Cardiac muscle cell (in vitro differentiated cells and primary cell): Measurements from ENCODE around the gene EFCAB11. TPM values are rescaled to one million over a fixed set of nuclear protein-coding genes. Genes with fewer than 3 reads are reported as not detected.

Experiments
- DNase-seq, 2 donors: peaks; one replicate each; pipeline versions ENCODE4 v3.0.0 to v3.0.0-alpha.2; 2010 to 2017; ENCODE audit warnings: low read depth in 1 of 2, low spot score in 1 of 2
- H3K27ac ChIP-seq: fragments of 200-600 bp; sonication (generic); 2 replicates; pipeline ENCODE4 v1.5.1; 2016
- H3K27me3 ChIP-seq: fragments of 200-600 bp; sonication (generic); 2 replicates; pipeline ENCODE4 v1.6.0; 2016; ENCODE audit warnings: control low read depth
- H3K36me3 ChIP-seq: fragments of 200-600 bp; sonication (generic); 2 replicates; pipeline ENCODE4 v1.5.1; 2016; ENCODE audit warnings: control low read depth
- H3K4me1 ChIP-seq: fragments of 200-600 bp; sonication (generic); 2 replicates; pipeline ENCODE4 v1.8.1; 2017; ENCODE audit warnings: low read depth, mild to moderate bottlenecking, mixed run types
- H3K4me3 ChIP-seq: fragments of 200-600 bp; sonication (generic); 2 replicates; pipeline ENCODE4 v1.5.1; 2016; ENCODE audit warnings: mild to moderate bottlenecking
- H3K9me3 ChIP-seq: fragments of 200-600 bp; sonication (generic); 2 replicates; pipeline ENCODE4 v1.5.1; 2017; ENCODE audit warnings: low read depth, mild to moderate bottlenecking, control low read depth
- polyA plus RNA-seq: library from polyadenylated mRNA; unstranded; fragments of >200 nt; fragmentation: Nextera tagmentation; extraction: Ambion mirVana; gene quantifications from 2 replicates; pipeline ENCODE4 v1.2.1, GENCODE V29; 2016
- total RNA-seq: library from RNA; depleted of rRNA; stranded (reverse); fragments of >200 nt; gene quantifications from 2 replicates; pipeline ENCODE4 v1.2.3, GENCODE V29; 2016
- TF ChIP-seq, protein P1 (sequence below): IDR thresholded peaks from 2 replicates; pipeline ENCODE4 v1.5.1; 2012; ENCODE audit warnings: low read depth, mild to moderate bottlenecking, low read length

EFCAB11 gene
- total and polyA plus RNA-seq, 2 experiments from 2014 or later, result 12.3 to 20.3 TPM

DNA sequence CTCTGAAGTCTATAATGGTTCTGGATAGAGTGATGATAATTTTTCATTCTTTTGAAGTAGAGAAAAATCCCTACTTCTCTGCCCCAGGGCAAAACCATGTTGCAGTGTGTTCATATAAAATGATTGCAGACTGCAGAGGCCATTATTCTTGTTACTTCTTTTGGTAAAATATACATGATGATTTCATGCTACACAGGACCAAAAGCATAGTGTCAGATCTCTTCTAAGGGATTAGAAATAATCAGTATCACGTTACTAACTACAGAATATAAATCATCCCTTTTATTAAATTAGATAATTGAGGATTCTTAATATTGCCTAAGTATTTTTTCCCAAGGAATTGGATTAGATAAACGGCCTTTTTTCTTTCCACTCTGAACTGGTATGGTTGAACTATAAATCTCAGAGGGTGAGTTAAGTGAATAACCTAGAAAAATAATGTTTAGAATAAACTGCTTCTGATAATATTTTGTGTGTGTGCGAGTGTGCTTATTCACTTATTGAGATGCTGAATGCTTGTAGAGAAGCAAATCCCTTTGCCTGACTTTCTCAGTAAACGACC is 156.2 kb downstream of the EFCAB11 start:
- H3K27ac ChIP-seq, result no peak overlapping the region
- H3K4me1 ChIP-seq, result no peaks in the 10 kb centered on the region
- H3K36me3 ChIP-seq, result no peaks in the 10 kb centered on the region
- H3K27me3 ChIP-seq, result no peaks in the 10 kb centered on the region
- no peaks in the 10 kb centered on the region for H3K9me3 ChIP-seq
- no peak for DNase-seq
- TF ChIP-seq, protein P1, sequence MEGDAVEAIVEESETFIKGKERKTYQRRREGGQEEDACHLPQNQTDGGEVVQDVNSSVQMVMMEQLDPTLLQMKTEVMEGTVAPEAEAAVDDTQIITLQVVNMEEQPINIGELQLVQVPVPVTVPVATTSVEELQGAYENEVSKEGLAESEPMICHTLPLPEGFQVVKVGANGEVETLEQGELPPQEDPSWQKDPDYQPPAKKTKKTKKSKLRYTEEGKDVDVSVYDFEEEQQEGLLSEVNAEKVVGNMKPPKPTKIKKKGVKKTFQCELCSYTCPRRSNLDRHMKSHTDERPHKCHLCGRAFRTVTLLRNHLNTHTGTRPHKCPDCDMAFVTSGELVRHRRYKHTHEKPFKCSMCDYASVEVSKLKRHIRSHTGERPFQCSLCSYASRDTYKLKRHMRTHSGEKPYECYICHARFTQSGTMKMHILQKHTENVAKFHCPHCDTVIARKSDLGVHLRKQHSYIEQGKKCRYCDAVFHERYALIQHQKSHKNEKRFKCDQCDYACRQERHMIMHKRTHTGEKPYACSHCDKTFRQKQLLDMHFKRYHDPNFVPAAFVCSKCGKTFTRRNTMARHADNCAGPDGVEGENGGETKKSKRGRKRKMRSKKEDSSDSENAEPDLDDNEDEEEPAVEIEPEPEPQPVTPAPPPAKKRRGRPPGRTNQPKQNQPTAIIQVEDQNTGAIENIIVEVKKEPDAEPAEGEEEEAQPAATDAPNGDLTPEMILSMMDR, result no peak
- no peak overlapping the region for H3K4me3 ChIP-seq

GRCh38 chr14:89797148-89797547 is 157.4 kb downstream of the EFCAB11 start:
- no peak for DNase-seq

GRCh38 chr14:89794096-89794495 is 160.4 kb downstream of the EFCAB11 start:
- Histone ChIP-seq H3K27me3 (no peaks in the 10 kb centered on the region), H3K27ac (no peak overlapping the region), H3K36me3 (no peaks in the 10 kb centered on the region), H3K4me1 (no peaks in the 10 kb centered on the region), H3K9me3 (no peaks in the 10 kb centered on the region), H3K4me3 (no peak overlapping the region)
- TF ChIP-seq, protein P1, result no peak
- peak in 1 of 2 donors; percentile 46 for DNase-seq

More at GRCh38 chr14:89797148-89797547, 157.4 kb downstream of the EFCAB11 start:
- Histone ChIP-seq H3K4me1 (no peaks in the 10 kb centered on the region), H3K36me3 (no peaks in the 10 kb centered on the region), H3K4me3 (no peak overlapping the region), H3K27me3 (no peaks in the 10 kb centered on the region), H3K9me3 (no peaks in the 10 kb centered on the region), H3K27ac (no peak overlapping the region)
- TF ChIP-seq, protein P1, result no peak

GRCh38 chr14:89793367-89793716 is 161.2 kb downstream of the EFCAB11 start:
- Histone ChIP-seq H3K27ac (no peak overlapping the region), H3K4me3 (no peak overlapping the region), H3K27me3 (no peaks in the 10 kb centered on the region), H3K9me3 (no peaks in the 10 kb centered on the region), H3K4me1 (no peaks in the 10 kb centered on the region), H3K36me3 (no peaks in the 10 kb centered on the region)
- TF ChIP-seq, protein P1, result no peak
- no peak for DNase-seq

- no peaks in the 10 kb centered on the region for H3K36me3 ChIP-seq
- TF ChIP-seq, protein P1, result no peak
- H3K27me3 ChIP-seq, result no peaks in the 10 kb centered on the region
- H3K4me3 ChIP-seq, result no peak overlapping the region
- H3K9me3 ChIP-seq, result no peaks in the 10 kb centered on the region
- no peak overlapping the region for H3K27ac ChIP-seq
- no peaks in the 10 kb centered on the region for H3K4me1 ChIP-seq
- peak in 1 of 2 donors; percentile 47 for DNase-seq
These were observed 161.8 kb downstream of the EFCAB11 start for GRCh38 chr14:89792489-89793366.
